Stomach smooth muscle (tissue), 2 donors: ENCODE measurements around the gene EXOC4.

Experiments
- H3K27ac ChIP-seq: one replicate; pipeline ENCODE4 v1.7.0; 2013; ENCODE audit warnings: mild to moderate bottlenecking, low read length, inconsistent platforms
- H3K27me3 ChIP-seq, 2 donors: one replicate each; pipeline ENCODE4 v1.7.0; 2013; ENCODE audit warnings: low read length in 2 of 2; ENCODE audit not compliant: insufficient read depth in 2 of 2, control insufficient read depth in 1 of 2
- H3K36me3 ChIP-seq, 2 donors: one replicate each; pipeline ENCODE4 v1.7.0; 2013; ENCODE audit warnings: low read length in 2 of 2; ENCODE audit not compliant: control insufficient read depth in 2 of 2, insufficient read depth in 2 of 2
- H3K4me1 ChIP-seq: one replicate; pipeline ENCODE4 v1.7.0; 2013; ENCODE audit warnings: low read length; ENCODE audit not compliant: control insufficient read depth, insufficient read depth
- H3K4me3 ChIP-seq, 2 donors: one replicate each; pipeline ENCODE4 v1.7.0; 2013; ENCODE audit warnings: low read length in 2 of 2
- H3K9ac ChIP-seq, 2 donors: one replicate each; pipeline ENCODE4 v1.7.0; 2013; ENCODE audit warnings: low read length in 2 of 2, mild to moderate bottlenecking in 1 of 2
- H3K9me3 ChIP-seq, 2 donors: one replicate each; pipeline ENCODE4 v1.7.0; 2013; ENCODE audit warnings: low read length in 2 of 2; ENCODE audit not compliant: control insufficient read depth in 2 of 2
- donor health status: healthy.
- donor health status: Pancreatic carcinoma.

EXOC4 gene

DNA sequence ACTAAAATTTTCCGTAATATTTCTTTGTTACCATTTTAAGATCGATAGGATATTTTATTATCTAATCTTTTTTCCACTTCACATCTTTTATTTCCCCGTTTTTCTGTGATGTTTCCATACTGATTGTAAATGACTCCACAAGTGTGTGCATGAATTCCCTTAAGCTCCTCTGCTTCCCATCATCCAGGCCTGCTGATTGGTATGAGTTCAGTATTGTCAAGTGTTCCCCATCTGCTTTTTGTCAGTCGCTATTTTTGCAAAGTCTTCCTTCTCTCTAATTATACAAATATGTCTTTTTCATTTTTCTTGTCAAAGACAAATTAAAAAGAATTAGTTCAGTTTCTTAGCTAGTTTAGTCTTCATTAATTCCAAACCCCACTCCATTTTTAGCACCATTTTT is 184.7 kb downstream of the EXOC4 start:
- Histone ChIP-seq H3K4me3 (no peak overlapping the region), H3K9me3 (no peaks in the 10 kb centered on the region), H3K9ac (no peak overlapping the region), H3K27ac (no peak overlapping the region), H3K27me3 (no peaks in the 10 kb centered on the region), H3K4me1 (no peaks in the 10 kb centered on the region), H3K36me3 (no peaks in the 10 kb centered on the region)

DNA sequence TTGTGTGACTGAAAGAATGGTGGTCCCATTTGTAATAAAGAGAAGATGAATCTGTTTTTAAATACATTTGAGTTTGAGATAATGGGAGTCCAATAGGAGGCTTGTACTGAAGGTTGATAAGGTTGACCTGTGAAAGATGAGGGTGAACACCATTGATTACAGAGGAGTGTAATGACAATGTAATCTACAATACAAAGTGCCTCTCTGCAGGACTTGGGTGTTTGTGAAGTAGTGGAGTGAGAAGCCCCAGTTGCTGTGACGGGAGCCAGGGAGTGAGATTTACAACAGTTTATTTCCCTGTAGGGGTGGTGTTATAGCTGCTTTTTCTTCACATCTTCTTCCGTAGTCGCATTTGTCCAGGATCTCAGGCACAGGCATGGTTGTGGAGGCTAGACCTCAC is 189.9 kb downstream of the EXOC4 start:
- H3K27ac ChIP-seq, result no peak overlapping the region

DNA sequence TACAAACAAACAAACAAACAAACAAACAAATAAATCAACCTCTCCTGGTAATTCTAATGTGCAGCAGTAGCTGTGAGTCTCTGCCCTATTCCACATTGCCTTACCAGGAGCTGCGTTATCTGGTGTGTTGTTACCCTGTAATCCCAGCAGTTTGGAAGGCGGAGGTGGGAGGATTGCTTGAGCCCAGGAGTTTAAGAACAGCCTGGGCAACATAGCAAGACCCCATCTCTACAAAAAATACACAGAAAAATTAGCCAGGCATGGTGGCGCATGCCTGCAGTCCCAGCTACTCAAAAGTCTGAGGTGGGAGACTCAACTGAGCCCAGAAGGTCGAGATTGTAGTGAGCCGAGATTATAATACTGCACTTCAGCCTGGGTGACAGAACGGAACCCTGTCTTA is 192.7 kb downstream of the EXOC4 start:
- Histone ChIP-seq H3K9ac (no peak overlapping the region), H3K27ac (no peak overlapping the region), H3K4me1 (no peaks in the 10 kb centered on the region), H3K4me3 (no peak overlapping the region), H3K9me3 (no peaks in the 10 kb centered on the region), H3K27me3 (no peaks in the 10 kb centered on the region), H3K36me3 (no peaks in the 10 kb centered on the region)

More for the DNA sequence above, 189.9 kb downstream of the EXOC4 start:
- Histone ChIP-seq H3K9me3 (no peaks in the 10 kb centered on the region), H3K27me3 (no peaks in the 10 kb centered on the region), H3K9ac (no peak overlapping the region), H3K4me3 (no peak overlapping the region), H3K4me1 (no peaks in the 10 kb centered on the region), H3K36me3 (no peaks in the 10 kb centered on the region)

DNA sequence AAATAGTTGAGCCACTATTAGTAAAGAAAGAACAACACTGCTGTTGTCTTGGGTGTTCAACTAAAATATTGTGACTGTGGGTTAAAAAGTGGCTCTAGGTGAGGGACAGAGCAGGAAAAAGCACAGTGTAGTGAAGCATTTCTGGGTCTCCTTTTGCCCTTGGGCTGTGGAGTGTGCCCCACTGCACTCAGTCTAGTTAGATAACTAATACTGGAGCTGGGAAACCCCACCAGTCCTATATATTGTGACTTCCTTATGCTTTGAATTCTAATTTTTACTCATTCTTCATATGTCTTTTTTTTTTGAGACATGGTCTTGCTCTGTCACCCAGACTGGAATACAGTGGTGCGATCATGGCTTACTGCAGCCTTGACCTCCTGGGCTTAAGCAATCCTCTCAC is 195.1 kb downstream of the EXOC4 start:
- H3K9ac ChIP-seq, result no peak overlapping the region
- H3K27me3 ChIP-seq, result no peaks in the 10 kb centered on the region
- H3K9me3 ChIP-seq, result no peaks in the 10 kb centered on the region
- H3K4me3 ChIP-seq, result no peak overlapping the region
- no peak overlapping the region for H3K27ac ChIP-seq
- H3K36me3 ChIP-seq, result no peaks in the 10 kb centered on the region
- no peaks in the 10 kb centered on the region for H3K4me1 ChIP-seq

DNA sequence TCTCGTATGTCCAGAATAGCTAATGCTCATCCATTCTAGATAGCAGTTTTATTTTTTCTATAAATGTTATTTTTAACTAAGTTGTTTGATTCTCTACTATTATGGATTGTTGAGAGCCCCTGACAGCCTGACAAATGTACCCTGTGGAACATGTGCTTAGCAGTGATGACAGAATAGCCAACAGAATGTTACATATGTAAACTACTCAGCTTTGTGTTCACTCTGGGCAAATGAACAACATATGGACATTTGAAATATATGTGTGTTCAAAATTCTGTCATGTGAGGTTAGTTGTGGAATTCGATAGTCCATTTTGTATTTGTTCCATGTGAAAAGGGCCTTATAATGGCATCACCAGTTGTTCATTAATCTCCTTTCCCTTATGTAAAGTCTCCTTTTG is 199.7 kb downstream of the EXOC4 start:
- Histone ChIP-seq H3K27ac (no peak overlapping the region), H3K27me3 (no peaks in the 10 kb centered on the region), H3K4me1 (no peaks in the 10 kb centered on the region), H3K9ac (no peak overlapping the region), H3K4me3 (peak overlapping the region in 1 of 2 donors; percentile 28), H3K36me3 (no peaks in the 10 kb centered on the region), H3K9me3 (no peaks in the 10 kb centered on the region)

DNA sequence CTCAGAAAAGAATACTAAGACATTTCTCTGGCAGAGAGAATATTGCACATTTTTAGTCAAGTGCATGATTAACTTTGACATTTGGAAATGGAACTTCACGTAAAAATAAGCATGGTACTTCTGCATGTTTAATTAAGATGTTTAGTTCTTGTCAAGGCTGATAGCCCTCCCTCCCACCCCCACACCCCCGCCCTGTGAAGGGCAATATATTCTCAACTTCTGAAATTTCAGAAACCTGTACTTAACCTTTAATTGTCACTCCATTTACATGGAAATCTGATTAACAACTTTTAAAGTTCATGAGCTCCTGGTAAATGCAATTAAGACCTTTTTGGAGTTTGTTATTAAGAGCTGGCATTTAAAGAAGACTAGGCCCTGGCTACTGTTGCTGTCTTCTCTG is 205.8 kb downstream of the EXOC4 start:
- Histone ChIP-seq H3K4me3 (no peak overlapping the region), H3K27me3 (no peaks in the 10 kb centered on the region), H3K36me3 (no peaks in the 10 kb centered on the region), H3K9ac (no peak overlapping the region), H3K9me3 (no peaks in the 10 kb centered on the region), H3K27ac (no peak overlapping the region), H3K4me1 (no peaks in the 10 kb centered on the region)

DNA sequence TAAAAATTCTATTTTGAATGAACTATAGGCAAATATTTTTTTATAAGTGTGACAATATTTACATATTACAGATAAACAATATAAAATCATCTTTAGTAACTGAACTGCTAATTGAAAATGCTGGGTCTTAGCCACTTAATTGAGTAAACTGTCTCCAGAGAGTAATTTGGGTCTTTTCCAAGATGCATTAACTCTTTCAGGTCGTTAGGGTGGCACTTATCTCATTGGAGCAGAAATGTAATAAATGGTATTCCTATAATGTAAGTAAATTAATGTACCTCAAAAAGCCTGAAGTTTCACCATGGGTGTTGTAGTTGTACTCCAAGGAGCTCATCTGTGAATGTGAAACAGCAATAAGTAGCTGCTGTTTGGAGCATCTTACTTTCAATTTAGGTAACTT is 208.5 kb downstream of the EXOC4 start:
- Histone ChIP-seq H3K9ac (no peak overlapping the region), H3K9me3 (no peaks in the 10 kb centered on the region), H3K4me3 (no peak overlapping the region), H3K27ac (no peak overlapping the region), H3K27me3 (no peaks in the 10 kb centered on the region), H3K4me1 (no peaks in the 10 kb centered on the region), H3K36me3 (no peaks in the 10 kb centered on the region)

DNA sequence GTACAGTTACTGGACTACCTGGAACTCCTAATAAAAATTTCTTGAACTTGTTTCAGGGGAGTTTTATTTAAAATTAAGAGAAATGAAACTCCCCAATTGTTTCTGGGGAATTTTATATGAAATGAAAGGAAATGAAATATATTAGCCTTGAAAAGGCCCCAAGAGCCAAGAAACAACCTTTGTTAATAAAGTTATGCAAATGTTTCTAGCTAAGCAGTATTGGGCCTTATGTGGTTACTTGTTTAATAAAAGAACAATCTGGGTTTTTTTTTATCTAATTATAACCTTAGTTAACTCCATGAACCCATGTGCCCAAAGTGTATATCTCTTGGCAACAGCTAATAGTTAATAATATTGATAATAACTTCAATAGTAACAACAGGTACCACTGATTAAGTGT is 222.8 kb downstream of the EXOC4 start:
- H3K27me3 ChIP-seq, result no peaks in the 10 kb centered on the region
- H3K4me1 ChIP-seq, result no peaks in the 10 kb centered on the region
- no peak overlapping the region for H3K27ac ChIP-seq
- no peak overlapping the region for H3K4me3 ChIP-seq
- no peaks in the 10 kb centered on the region for H3K9me3 ChIP-seq
- H3K36me3 ChIP-seq, result peaks cover 0 to 2% of the 10 kb centered on the region in 2 donors
- H3K9ac ChIP-seq, result no peak overlapping the region

DNA sequence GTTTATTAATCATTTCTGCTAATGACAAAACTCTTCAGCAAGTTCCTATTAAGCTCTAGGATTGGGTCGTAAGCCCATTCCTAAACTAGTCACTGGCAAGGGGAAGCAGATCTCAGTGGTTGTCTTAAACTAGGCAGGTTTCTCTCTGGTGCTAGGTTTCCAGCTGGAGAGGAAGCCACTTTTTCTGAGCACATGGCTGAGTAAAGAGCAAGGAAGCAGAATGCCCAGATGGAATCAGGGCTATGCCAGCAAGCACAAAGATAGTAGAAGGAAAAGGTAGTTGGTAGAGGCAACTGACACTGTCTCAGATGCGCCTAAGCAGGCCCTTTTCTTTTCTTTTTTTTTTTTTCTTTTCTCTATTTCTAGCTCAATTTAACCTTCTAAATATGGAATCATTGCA is 224.9 kb downstream of the EXOC4 start:
- no peaks in the 10 kb centered on the region for H3K27me3 ChIP-seq
- H3K4me3 ChIP-seq, result no peak overlapping the region
- H3K36me3 ChIP-seq, result peaks cover 3 to 7% of the 10 kb centered on the region in 2 donors
- H3K4me1 ChIP-seq, result no peaks in the 10 kb centered on the region
- no peak overlapping the region for H3K9ac ChIP-seq
- H3K9me3 ChIP-seq, result no peaks in the 10 kb centered on the region
- H3K27ac ChIP-seq, result no peak overlapping the region

DNA sequence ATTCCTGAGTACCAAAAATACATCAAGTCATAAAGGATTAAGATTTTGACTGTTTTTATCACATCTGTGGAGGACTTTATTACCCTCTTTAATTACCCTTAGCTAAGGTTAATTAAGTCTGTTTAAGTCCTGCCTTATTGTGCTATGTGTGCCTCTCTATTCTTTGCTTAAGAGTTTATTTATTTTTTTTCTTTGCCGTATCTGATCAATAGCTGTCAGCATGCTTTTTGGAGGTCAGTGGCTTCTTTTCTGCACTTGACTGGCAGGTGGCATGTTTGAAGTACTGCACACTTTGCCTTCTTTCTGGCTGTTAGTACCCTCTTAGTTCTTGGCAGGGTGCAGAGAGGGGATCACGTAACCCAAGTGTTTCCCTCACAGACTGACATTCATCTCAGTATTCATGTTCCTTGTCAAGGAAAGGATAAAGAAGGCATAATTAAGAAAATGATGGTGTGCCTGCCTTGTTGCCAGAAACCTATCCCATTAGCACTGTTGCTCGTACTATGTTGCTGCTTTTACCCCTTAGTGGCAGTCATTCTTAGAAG is 225.8 kb downstream of the EXOC4 start:
- Histone ChIP-seq H3K4me1 (no peaks in the 10 kb centered on the region), H3K9me3 (no peaks in the 10 kb centered on the region), H3K4me3 (no peak overlapping the region), H3K27me3 (no peaks in the 10 kb centered on the region), H3K9ac (no peak overlapping the region), H3K27ac (no peak overlapping the region), H3K36me3 (peaks cover 3 to 7% of the 10 kb centered on the region in 2 donors)

DNA sequence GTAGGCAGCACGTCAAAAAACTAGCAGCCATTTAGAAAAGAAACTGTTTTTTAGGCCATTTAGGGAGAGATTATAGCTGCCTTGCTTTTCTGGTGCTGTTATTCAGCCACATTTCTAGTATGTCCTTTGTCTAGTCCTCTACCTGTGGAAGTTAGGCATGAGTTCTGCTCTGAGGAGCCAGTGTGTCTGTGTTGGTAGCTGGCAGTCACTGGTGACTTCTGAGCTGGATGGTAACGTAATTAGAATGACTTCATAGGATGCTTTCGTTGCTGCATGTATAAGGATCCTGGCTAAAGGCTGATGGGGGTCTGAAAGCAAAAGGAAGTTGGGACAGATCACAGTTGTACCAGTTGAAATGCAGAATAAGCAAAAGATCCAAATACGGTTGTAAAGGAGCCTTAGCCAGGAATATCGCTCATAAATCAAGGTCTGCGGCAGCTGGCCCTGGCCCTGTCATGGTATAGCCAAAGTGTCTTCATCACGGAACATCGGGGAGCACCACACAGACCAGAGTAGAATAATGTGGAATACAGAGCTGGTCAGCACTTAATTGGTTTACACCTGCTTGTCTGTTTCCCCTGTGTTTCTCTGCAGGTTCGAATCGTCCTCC is 226.7 kb downstream of the EXOC4 start:
- no peaks in the 10 kb centered on the region for H3K9me3 ChIP-seq
- H3K9ac ChIP-seq, result no peak overlapping the region
- no peaks in the 10 kb centered on the region for H3K4me1 ChIP-seq
- peaks cover 3 to 7% of the 10 kb centered on the region in 2 donors for H3K36me3 ChIP-seq
- H3K27me3 ChIP-seq, result no peaks in the 10 kb centered on the region
- H3K27ac ChIP-seq, result no peak overlapping the region
- no peak overlapping the region for H3K4me3 ChIP-seq
